HT1080 (cell line): Measurements from ENCODE around the gene POP7. TPM values are rescaled to one million over a fixed set of nuclear protein-coding genes. Genes with fewer than 3 reads are reported as not detected.
"Not testable (repeated sequence)": the region's sequence is repeated elsewhere in the genome, so short reads cannot be mapped to it uniquely, and the experiment has no call there.

ENCODE experiments used
- DNase-seq: peaks from one replicate; pipeline ENCODE4 v3.0.0-alpha.2; 2015; ENCODE audit warnings: low read depth
- total RNA-seq: library from RNA; depleted of rRNA; stranded (reverse); fragments of >200 nt; shearing (Covaris generic); gene quantifications from 2 replicates; pipeline ENCODE4 v1.2.3, GENCODE V29; 2014; rRNA removed

The POP7 gene
- total RNA-seq, 1 experiment from 2014 or later, result 167 TPM

DNA sequence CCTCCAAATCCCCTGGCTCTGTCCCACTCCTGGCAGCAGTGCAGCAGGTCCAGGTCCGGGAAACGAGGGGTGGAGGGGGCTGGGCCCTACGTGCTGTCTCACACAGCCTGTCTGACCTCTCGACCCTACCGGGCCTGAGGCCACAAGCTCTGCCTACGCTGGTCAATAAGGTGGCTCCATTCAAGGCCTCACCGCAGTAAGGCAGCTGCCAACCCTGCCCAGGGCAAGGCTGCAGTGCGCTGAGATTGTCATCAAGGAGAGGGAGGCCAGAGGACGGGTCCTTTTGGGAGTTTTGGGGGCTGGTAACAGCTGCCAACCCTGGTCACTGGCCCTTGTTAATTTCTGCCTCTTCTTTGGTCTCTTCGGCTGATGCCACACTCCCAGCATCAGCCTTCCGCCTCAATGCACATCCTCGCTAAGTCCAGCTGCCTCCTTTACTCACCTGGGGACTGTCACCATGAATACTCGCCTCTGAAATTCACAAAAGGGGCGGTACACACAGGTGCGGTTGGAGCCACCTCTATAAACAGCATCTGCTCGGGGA, 17.9 kb downstream of the POP7 start:
- no peak for DNase-seq

DNA sequence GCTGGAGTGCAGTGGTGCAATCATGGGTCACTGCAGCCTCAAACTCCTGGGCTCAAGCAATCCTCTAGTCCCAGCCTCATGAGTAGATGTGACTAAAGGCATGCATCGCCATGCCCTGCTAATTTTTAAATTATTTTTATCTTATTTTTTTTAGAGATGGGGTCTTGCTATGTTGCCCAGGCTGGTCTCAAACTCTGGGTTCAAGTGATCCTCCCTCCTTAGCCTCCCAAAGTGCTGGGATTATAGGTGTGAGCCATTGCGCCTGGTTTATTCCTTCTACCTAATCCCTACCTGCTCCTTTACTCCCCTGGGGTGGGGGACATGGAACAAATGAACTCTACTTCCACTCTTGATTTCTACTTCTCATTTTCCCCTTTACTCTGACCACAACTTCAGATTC, 18.4 kb downstream of the POP7 start:
- not testable (repeated sequence) for DNase-seq

DNA sequence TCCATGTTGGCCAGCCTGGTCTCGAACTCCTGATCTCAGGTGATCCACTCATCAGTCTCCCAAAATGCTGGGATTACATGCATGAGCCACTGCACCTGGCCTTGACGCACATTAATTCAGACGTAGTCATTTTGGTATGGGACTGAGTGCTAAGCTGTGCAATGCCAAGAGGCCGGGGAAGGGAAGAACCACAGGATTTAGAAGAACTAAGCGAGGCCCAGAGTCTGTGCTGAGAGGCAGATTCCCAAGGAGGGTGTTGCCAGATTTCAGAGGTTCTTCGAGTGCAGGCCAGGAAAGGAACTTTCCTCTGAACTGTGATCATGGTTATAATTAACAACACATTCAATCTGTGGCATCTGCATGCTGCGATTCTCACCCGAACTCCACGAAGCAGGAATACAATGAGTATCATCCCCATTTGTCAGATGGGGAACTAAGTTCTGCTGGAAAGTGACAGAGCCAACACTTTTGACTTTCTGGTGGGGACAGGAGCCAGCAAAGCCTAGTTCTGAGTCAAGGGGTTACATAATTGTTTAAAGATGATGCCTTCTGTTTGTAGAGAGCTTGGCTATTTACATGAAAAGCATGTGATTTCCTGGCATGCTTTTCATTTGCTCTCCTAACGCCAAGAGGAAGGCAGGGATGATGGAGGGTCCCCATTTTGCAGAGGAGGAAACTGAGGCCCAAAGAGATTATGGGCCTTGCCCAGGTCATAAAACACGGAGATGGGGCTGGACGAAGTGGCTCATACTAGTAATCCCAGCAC, 21.3 kb downstream of the POP7 start:
- no peak for DNase-seq

DNA sequence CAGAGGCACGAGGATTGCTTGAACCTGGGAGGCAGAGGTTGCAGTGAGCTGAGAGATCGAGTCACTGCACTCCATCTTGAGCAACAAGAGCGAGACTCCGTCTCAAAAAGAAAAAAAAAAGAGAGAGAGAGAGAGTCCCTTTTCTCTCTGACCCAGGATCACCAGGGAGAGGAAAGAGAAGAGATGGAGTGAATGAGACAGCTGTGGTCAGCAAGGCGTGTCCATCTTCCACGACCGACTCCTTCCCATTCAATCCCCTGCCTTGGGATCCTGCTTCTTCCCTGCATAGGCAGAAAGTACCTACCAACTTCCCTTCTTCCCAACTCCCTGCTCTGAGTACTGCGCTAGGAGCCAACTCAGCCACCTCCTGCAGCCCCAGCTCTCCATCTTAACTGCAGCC, 22.3 kb downstream of the POP7 start:
- DNase-seq, result no peak

DNA sequence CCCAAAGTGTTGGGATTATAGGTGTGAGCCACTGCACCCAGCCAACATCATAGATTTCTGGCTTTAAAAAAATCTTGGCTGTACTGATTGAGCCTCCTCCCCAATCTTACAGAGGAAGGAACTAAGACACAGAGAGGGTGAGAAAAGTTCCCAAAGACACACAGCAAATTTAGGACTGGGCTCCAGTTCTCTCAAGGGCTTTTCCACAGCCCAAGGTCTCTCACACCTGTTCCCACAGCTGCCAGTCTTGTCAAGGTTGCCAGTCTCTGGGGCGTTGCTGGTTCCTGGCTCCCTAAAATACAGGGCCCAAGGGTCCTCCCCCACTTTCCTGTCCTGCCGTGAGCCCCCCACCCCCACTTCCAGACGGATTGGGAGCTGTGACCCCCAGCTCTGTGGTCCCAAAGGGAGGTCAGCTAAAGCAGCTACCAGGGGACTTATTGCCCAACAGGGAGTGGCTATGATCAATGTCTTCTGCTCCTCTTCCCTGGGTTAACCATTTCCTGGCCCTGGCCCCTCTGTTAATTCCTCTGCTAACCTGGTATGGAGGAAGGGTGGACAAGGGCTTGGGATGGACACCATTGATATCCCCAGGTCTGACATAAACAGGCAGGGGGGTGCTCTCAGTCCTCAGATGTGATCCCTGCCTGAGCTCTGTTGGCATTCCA, 24.3 kb downstream of the POP7 start:
- no peak for DNase-seq

DNA sequence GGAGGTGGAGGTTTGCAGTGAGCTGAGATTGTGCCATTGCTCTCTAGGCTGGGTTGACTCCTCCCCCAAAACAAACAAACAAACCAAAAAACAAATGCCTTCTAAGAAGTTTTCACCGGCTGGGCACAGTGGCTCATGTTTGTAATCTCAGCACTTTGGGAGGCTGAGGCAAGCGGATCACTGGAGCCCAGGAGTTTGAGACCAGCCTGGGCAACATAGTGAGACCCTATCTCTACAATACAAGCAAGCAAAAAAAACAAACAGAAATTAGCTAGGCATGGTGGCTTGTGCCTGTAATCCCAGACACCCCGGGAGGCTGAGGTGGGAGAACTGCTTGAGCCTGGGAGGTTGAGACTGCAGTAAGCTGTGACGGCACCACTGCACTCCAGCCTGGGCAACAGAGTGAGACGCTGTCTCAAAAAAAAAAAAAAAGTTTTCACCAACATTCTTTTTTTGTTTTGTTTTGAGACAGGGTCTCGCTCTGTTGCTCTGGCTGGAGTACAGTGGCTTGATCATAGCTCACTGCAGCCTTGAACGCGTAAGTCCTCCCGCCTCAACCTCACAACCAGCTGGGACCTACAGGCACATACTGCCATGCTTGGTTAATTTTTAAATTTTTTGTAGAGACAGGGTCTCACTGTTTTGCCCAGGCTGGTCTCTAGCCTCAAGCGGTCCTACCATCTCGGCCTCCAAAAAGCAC, 26.2 kb downstream of the POP7 start:
- DNase-seq, result no peak

DNA sequence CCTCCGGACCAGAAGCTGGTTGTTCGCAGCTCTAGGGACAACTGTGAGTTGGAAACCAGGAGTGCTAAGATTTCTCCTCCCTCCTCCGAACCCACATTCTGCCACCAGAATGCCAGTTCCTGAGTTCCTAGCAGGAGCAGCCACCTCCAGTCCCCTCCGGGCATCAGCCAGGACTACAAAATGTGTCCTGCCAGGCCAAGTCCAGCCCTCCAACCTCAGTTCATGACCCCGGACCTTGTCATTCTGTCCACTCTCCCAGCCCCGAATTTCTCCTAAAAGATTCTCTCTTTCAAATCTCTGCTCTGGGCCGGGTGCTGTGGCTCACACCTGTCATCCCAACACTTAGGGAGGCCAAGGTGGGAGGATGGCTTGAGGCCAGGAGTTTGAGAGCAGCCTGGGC, 29.8 kb downstream of the POP7 start:
- no peak for DNase-seq

- no peak for DNase-seq
Measured at GRCh38 chr7:100736671-100737070, 30.8 kb downstream of the POP7 start.

- no peak for DNase-seq
Measured at GRCh38 chr7:100739934-100740333, 34.0 kb downstream of the POP7 start.

DNA sequence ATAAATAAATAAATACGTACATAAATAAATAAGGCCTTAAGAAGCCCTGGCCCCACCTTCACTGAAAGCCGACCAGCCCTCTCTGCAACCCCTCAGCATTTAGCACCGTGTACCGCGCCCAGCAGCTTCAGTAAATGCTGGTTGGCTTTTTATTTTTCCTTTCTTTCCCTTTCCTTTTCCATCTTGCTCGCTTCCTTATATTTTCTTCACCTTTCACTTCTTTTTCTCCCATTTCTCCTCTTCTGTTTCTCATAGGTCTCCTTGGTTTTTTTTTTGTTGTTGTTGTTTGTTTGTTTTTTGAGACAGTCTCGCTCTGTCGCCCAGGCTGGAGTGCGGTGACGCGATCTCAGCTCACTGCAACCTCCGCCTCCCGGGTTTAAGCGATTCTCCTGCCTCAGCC, 38.7 kb downstream of the POP7 start:
- no peak for DNase-seq

- DNase-seq, result no peak
Measured at GRCh38 chr7:100745184-100745583, 39.3 kb downstream of the POP7 start.

GRCh38 chr7:100752994-100753393, 47.1 kb downstream of the POP7 start:
- no peak for DNase-seq

DNA sequence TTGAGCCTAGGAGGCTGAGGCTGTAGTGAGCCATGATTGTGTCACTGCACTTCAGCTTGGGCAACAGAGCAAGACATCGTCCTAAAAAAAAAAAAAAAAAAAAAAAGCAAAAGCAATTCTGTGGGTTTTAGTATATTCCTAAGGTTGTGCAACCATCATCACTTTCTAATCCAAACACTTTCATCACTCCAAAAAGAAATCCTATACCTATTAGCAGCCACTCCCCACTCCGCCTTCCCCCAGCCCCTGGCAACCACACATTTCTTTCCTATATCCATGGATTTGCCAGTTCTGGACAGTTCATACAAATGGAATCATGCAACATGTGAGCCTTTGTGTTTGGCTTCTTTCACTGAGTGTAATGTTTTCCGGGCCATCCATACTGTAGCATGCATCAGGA, 47.8 kb downstream of the POP7 start:
- no peak for DNase-seq

Other genes with a start within 250 kb of the POP7 start
- 0.85 TPM in 1 of 2 replicates, not detected in the other for gene SPACDR, start 241.9 kb upstream of the POP7 start, total RNA-seq
- 58.9 and 65.7 TPM in 2 replicates for gene TSC22D4, start 226.9 kb upstream of the POP7 start, total RNA-seq
- gene NYAP1, start 222.2 kb upstream of the POP7 start, total RNA-seq, result 0.10 and 0.20 TPM in 2 replicates
- gene AGFG2, start 166.9 kb upstream of the POP7 start, total RNA-seq, result 13.5 and 19.9 TPM in 2 replicates
- 0.43 and 1.6 TPM in 2 replicates for gene SAP25, start 132.2 kb upstream of the POP7 start, total RNA-seq
- gene LRCH4, start 120.0 kb upstream of the POP7 start, total RNA-seq, result 14.3 and 19.7 TPM in 2 replicates
- 0.37 TPM in 1 of 2 replicates, not detected in the other for gene FBXO24, start 119.8 kb upstream of the POP7 start, total RNA-seq
- 0.73 and 1.5 TPM in 2 replicates for gene PCOLCE, start 103.8 kb upstream of the POP7 start, total RNA-seq
- 3.6 and 13.0 TPM in 2 replicates for gene MOSPD3, start 93.6 kb upstream of the POP7 start, total RNA-seq
- gene TFR2, start 64.6 kb upstream of the POP7 start, total RNA-seq, result not detected in 2 replicates
- not detected in 2 replicates for gene ACTL6B, start 49.7 kb upstream of the POP7 start, total RNA-seq
- 92.6 and 162 TPM in 2 replicates for gene GNB2, start 32.4 kb upstream of the POP7 start, total RNA-seq
- 11.9 and 13.8 TPM in 2 replicates for gene GIGYF1, start 11.9 kb upstream of the POP7 start, total RNA-seq
- not detected in 2 replicates for gene EPO, start 14.3 kb downstream of the POP7 start, total RNA-seq
- gene ZAN, start 27.5 kb downstream of the POP7 start, total RNA-seq, result not detected in 2 replicates
- gene EPHB4, start 121.4 kb downstream of the POP7 start, total RNA-seq, result 37.1 and 39.4 TPM in 2 replicates
- 19.9 and 27.4 TPM in 2 replicates for gene SLC12A9, start 146.6 kb downstream of the POP7 start, total RNA-seq
- gene TRIP6, start 161.3 kb downstream of the POP7 start, total RNA-seq, result 164 and 171 TPM in 2 replicates
- 119 and 127 TPM in 2 replicates for gene SRRT, start 169.0 kb downstream of the POP7 start, total RNA-seq
- gene UFSP1, start 183.6 kb downstream of the POP7 start, total RNA-seq, result 7.4 and 8.9 TPM in 2 replicates
- 0.27 TPM in 1 of 2 replicates, not detected in the other for gene ACHE, start 189.8 kb downstream of the POP7 start, total RNA-seq
- gene MUC3A, start 243.4 kb downstream of the POP7 start, total RNA-seq, result not detected in 2 replicates